HL-60 (cell line): ENCODE measurements around the gene DAAM1.

ENCODE experiments used
- CTCF ChIP-seq: IDR thresholded peaks from one replicate; pipeline ENCODE4 v1.5.1; 2011; ENCODE audit warnings: low read length, control low read depth, inconsistent platforms; ENCODE audit not compliant: insufficient read depth
- GABPA ChIP-seq: IDR thresholded peaks from 2 replicates; pipeline ENCODE4 v1.6.1; 2012; ENCODE audit warnings: low read depth
- POLR2AphosphoS5 ChIP-seq: IDR thresholded peaks from 2 replicates; pipeline ENCODE4 v1.6.1; 2012; ENCODE audit warnings: low read depth
- SPI1 ChIP-seq: IDR thresholded peaks from 2 replicates; pipeline ENCODE4 v1.6.1; 2012; ENCODE audit warnings: low read depth, mild to moderate bottlenecking, borderline replicate concordance

- TF ChIP-seq GABPA (no peak), CTCF (no peak), POLR2AphosphoS5 (no peak), SPI1 (no peak)
These were observed 72.9 kb downstream of the DAAM1 start for GRCh38 chr14:59261334-59261733.
